Astrocyte (in vitro differentiated cells and primary cell): ENCODE results near the gene DIP2C. TPM values are rescaled to one million over a fixed set of nuclear protein-coding genes. Genes with fewer than 3 reads are reported as not detected.

Source experiments
- DNase-seq: peaks from one replicate; pipeline ENCODE4 v3.0.0-alpha.2; 2010; ENCODE audit warnings: low read depth
- FAIRE-seq: peaks from 2 replicates; lab custom pipeline; 2011; peaks lifted over from hg19 to GRCh38; lab: Jason Lieb, UNC
- H2AFZ ChIP-seq: 2 replicates; pipeline ENCODE4 v1.6.0; 2012; ENCODE audit warnings: low read depth, low read length, inconsistent platforms
- H3K27ac ChIP-seq: 2 replicates; pipeline ENCODE4 v1.5.1; 2011; ENCODE audit warnings: low read depth, low read length, inconsistent platforms
- H3K27me3 ChIP-seq: 2 replicates; pipeline ENCODE4 v1.6.0; 2011; ENCODE audit warnings: low read length, inconsistent platforms; ENCODE audit not compliant: insufficient read depth
- H3K36me3 ChIP-seq: 2 replicates; pipeline ENCODE4 v1.5.1; 2011; ENCODE audit warnings: low read length, inconsistent platforms; ENCODE audit not compliant: insufficient read depth
- H3K4me1 ChIP-seq: 2 replicates; pipeline ENCODE4 v1.5.1; 2011; ENCODE audit warnings: low read length, inconsistent platforms; ENCODE audit not compliant: insufficient read depth
- H3K4me2 ChIP-seq: 2 replicates; pipeline ENCODE4 v1.6.0; 2012; ENCODE audit warnings: low read length, inconsistent platforms
- H3K4me3 ChIP-seq: 2 replicates; pipeline ENCODE4 v1.5.1; 2011; ENCODE audit warnings: low read depth, mild to moderate bottlenecking, low read length, inconsistent platforms; ENCODE audit not compliant: insufficient read depth
- H3K79me2 ChIP-seq: 2 replicates; pipeline ENCODE4 v1.6.0; 2012; ENCODE audit warnings: mild to moderate bottlenecking, low read length, inconsistent platforms; ENCODE audit not compliant: insufficient read depth
- H3K9ac ChIP-seq: 2 replicates; pipeline ENCODE4 v1.6.0; 2012; ENCODE audit warnings: mild to moderate bottlenecking, low read length, inconsistent platforms
- H3K9me3 ChIP-seq: 2 replicates; pipeline ENCODE4 v1.5.1; 2012; ENCODE audit warnings: low read depth, mild to moderate bottlenecking, low read length, inconsistent platforms; ENCODE audit not compliant: insufficient read depth
- H4K20me1 ChIP-seq: 2 replicates; pipeline ENCODE4 v1.6.0; 2012; ENCODE audit warnings: low read length, inconsistent platforms; ENCODE audit not compliant: insufficient read depth
- H3K27ac Mint-ChIP-seq: one replicate; pipeline ENCODE4 v1.8.0; 2021; ENCODE audit warnings: mild to moderate bottlenecking, mixed read lengths; ENCODE audit not compliant: unreplicated experiment
- H3K27me3 Mint-ChIP-seq: one replicate; pipeline ENCODE4 v1.8.0; 2021; ENCODE audit warnings: low read depth, mixed read lengths; ENCODE audit not compliant: unreplicated experiment
- H3K36me3 Mint-ChIP-seq: one replicate; pipeline ENCODE4 v1.8.0; 2021; ENCODE audit warnings: low read depth, mixed read lengths; ENCODE audit not compliant: unreplicated experiment
- H3K4me1 Mint-ChIP-seq: one replicate; pipeline ENCODE4 v1.8.0; 2021; ENCODE audit warnings: low read depth, mixed read lengths; ENCODE audit not compliant: unreplicated experiment
- H3K4me3 Mint-ChIP-seq: one replicate; pipeline ENCODE4 v1.8.0; 2021; ENCODE audit warnings: mild to moderate bottlenecking, moderate library complexity, mixed read lengths; ENCODE audit not compliant: unreplicated experiment
- H3K9me3 Mint-ChIP-seq: one replicate; pipeline ENCODE4 v1.8.0; 2021; ENCODE audit warnings: mild to moderate bottlenecking, mixed read lengths; ENCODE audit not compliant: unreplicated experiment
- EZH2 ChIP-seq: IDR thresholded peaks from 2 replicates; pipeline ENCODE4 v1.6.1; 2012; ENCODE audit warnings: mild to moderate bottlenecking, low read length, inconsistent platforms; ENCODE audit not compliant: insufficient read depth
- total RNA-seq: library from RNA; stranded (reverse); gene quantifications from 2 replicates; pipeline ENCODE4 v1.2.1, GENCODE V29; 2021
- TF ChIP-seq, protein P1 (sequence below): IDR thresholded peaks from 2 replicates; pipeline ENCODE4 v1.5.1; 2011; ENCODE audit warnings: low read depth, mild to moderate bottlenecking, inconsistent platforms, low read length, moderate library complexity; ENCODE audit not compliant: insufficient read depth

DIP2C gene
- total RNA-seq, 1 donor from 2014 or later = 27.3 TPM

GRCh38 chr10:344582-345200, 344.8 kb downstream of the DIP2C start:
- Histone ChIP-seq H3K27me3 (no peaks in the 10 kb centered on the region), H3K9me3 (no peaks in the 10 kb centered on the region), H3K4me2 (no peak overlapping the region), H4K20me1 (no peaks in the 10 kb centered on the region), H3K79me2 (peaks cover 3% of the 10 kb centered on the region), H3K27ac (no peak overlapping the region), H3K4me1 (no peaks in the 10 kb centered on the region), H3K36me3 (peaks cover 9% of the 10 kb centered on the region), H2AFZ (no peak overlapping the region), H3K9ac (no peak overlapping the region), H3K4me3 (no peak overlapping the region)
- Mint-ChIP-seq H3K4me1 (no peaks in the 10 kb centered on the region), H3K27me3 (no peaks in the 10 kb centered on the region), H3K4me3 (no peak overlapping the region), H3K9me3 (no peaks in the 10 kb centered on the region), H3K36me3 (peaks cover 10% of the 10 kb centered on the region), H3K27ac (no peak overlapping the region)
- TF ChIP-seq, protein P1, sequence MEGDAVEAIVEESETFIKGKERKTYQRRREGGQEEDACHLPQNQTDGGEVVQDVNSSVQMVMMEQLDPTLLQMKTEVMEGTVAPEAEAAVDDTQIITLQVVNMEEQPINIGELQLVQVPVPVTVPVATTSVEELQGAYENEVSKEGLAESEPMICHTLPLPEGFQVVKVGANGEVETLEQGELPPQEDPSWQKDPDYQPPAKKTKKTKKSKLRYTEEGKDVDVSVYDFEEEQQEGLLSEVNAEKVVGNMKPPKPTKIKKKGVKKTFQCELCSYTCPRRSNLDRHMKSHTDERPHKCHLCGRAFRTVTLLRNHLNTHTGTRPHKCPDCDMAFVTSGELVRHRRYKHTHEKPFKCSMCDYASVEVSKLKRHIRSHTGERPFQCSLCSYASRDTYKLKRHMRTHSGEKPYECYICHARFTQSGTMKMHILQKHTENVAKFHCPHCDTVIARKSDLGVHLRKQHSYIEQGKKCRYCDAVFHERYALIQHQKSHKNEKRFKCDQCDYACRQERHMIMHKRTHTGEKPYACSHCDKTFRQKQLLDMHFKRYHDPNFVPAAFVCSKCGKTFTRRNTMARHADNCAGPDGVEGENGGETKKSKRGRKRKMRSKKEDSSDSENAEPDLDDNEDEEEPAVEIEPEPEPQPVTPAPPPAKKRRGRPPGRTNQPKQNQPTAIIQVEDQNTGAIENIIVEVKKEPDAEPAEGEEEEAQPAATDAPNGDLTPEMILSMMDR = no peak
- no peak for TF ChIP-seq EZH2
- DNase-seq (no peak), FAIRE-seq (no peak)

DNA sequence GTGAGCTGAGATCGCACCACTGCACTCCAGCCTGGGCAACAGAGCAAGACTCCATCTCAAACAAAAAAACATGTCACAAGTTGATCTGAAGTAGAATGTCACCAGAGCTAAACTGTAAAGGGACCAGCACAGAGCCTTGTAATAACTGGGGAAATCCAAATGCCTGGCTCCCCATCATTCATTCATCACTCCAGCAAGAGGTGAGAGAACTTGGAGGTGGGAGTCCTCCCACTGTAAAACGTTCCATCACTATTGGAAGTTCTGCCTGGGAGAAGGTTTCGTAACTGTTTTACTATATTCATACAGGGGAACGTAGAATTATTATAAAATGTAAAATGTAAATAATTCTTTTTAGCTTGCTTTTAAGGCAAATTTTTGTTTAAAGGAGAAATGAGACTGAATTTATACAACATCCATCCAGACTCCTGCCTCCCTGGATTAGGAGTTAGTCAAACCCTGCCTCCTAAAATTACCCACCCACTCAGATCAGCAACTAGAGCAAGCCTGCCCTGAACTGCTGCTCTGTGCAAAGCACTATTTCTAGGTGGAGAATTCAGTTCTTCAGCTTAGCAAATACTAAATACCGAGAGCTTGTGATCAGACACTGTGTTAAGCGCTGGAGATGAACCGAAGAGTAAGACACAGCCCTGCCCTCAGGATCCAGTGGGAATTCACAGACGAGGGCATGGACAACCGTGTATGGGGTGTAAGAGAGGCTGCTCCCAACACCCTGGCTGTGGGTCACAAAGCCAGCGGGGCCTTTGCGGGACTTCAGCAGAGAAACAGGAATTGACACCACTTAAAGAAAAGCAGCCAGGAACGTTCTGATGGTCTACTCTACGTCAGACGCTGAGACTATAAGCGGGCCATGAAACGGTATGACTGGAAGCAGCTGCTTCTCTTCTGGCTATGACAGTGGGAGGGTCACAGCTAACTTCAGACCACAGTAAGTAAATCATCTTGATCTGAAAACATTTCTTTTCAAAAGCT, 345.9 kb downstream of the DIP2C start:
- no peak for FAIRE-seq
- Histone ChIP-seq H3K9me3 (no peaks in the 10 kb centered on the region), H3K27ac (no peak overlapping the region), H4K20me1 (peaks cover 9% of the 10 kb centered on the region), H3K4me1 (peaks cover 9% of the 10 kb centered on the region), H3K79me2 (peaks cover under 1% of the 10 kb centered on the region), H3K4me3 (no peak overlapping the region), H2AFZ (no peak overlapping the region), H3K4me2 (no peak overlapping the region), H3K36me3 (peaks cover 9% of the 10 kb centered on the region), H3K27me3 (no peaks in the 10 kb centered on the region), H3K9ac (no peak overlapping the region)
- no peak overlapping the region for H3K4me3 Mint-ChIP-seq
- H3K27ac Mint-ChIP-seq = no peak overlapping the region
- TF ChIP-seq, protein P1 = no peak
- no peak for TF ChIP-seq EZH2
- DNase-seq = no peak
- no peaks in the 10 kb centered on the region for H3K27me3 Mint-ChIP-seq
- no peaks in the 10 kb centered on the region for H3K9me3 Mint-ChIP-seq
- no peaks in the 10 kb centered on the region for H3K4me1 Mint-ChIP-seq
- H3K36me3 Mint-ChIP-seq = peaks cover 8% of the 10 kb centered on the region
